LNCAP (cell line): ENCODE measurements around the gene DAW1.

Source experiments
- TF ChIP-seq, protein P1 (sequence below): fragments of 450-650 bp; IDR thresholded peaks from 2 replicates; pipeline ENCODE4 v1.5.1; 2017; ENCODE audit warnings: mild to moderate bottlenecking

The DAW1 gene, protein sequence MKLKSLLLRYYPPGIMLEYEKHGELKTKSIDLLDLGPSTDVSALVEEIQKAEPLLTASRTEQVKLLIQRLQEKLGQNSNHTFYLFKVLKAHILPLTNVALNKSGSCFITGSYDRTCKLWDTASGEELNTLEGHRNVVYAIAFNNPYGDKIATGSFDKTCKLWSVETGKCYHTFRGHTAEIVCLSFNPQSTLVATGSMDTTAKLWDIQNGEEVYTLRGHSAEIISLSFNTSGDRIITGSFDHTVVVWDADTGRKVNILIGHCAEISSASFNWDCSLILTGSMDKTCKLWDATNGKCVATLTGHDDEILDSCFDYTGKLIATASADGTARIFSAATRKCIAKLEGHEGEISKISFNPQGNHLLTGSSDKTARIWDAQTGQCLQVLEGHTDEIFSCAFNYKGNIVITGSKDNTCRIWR

DNA sequence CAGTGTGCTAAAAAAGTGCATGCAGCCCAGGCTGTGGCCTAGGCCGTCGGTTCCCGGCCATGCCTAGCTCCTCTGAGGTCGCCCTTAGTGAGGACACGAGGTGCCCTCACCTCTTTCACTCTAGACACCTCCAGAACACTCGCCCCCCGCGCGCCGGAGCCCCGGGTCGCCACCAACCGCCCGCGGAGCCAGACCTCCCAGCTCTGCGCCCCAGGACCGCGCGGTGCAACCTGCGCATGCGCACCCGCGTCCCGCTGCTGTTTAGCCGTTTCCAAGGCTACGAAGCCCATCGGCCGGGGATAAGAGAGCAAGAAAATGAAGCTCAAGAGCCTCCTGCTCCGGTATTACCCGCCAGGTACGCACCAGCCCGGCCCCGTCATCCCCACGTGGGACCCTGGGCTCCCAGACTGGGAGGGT is at the start of gene DAW1:
DAW1 (plus strand) TSS at position 257 of the 417 bp plus-strand sequence; CDS start at position 316, 59 bp downstream.
- TF ChIP-seq, protein P1, sequence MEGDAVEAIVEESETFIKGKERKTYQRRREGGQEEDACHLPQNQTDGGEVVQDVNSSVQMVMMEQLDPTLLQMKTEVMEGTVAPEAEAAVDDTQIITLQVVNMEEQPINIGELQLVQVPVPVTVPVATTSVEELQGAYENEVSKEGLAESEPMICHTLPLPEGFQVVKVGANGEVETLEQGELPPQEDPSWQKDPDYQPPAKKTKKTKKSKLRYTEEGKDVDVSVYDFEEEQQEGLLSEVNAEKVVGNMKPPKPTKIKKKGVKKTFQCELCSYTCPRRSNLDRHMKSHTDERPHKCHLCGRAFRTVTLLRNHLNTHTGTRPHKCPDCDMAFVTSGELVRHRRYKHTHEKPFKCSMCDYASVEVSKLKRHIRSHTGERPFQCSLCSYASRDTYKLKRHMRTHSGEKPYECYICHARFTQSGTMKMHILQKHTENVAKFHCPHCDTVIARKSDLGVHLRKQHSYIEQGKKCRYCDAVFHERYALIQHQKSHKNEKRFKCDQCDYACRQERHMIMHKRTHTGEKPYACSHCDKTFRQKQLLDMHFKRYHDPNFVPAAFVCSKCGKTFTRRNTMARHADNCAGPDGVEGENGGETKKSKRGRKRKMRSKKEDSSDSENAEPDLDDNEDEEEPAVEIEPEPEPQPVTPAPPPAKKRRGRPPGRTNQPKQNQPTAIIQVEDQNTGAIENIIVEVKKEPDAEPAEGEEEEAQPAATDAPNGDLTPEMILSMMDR = no peak

DNA sequence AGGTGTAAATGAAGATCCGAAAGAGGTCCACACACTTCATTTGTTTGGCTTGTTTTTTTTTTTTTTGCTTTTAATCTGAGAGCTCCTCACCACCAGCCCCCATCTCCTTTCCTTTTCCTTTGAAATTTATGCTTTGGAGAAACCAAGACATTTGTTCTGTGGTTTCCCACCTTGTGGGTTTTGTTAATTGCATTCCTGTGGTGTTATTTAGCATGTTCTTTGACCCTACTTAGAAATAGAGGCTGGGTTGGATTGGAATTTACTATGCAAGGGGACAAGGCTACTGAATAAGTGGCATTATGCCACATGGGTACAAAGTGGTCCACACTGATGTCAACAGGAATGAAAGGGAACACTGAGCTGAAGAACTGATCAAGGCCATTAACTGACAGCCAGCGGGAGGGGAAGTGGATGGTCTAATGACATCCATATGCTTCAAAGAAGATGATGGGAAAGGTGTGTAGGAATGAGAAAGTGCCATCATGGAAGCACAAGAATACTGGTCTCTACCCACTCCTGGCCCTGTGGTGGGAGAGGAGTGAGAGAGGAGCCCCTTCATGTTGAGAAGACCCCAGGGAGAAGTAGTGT is 48.9 kb upstream of the DAW1 start:
- TF ChIP-seq, protein P1 = no peak

DNA sequence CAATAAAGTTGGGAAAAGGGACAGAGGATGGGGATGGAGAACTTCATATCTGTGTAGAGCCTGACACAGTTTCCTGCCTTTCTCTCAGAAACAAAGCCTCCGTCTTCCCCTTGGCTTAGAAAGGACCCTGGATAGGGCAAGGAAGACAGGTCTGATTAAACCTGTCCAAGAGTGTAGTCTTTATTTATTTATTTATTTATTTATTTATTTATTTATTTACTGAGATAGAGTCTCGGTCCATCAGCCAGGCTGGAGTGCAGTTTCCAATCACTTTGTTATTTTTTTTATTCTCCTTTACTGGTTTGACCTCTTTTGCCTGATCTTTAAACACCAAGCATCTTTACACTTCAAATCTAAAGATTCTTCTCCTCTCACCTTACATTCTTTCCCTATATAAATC is 47.5 kb upstream of the DAW1 start:
- TF ChIP-seq, protein P1 = no peak

DNA sequence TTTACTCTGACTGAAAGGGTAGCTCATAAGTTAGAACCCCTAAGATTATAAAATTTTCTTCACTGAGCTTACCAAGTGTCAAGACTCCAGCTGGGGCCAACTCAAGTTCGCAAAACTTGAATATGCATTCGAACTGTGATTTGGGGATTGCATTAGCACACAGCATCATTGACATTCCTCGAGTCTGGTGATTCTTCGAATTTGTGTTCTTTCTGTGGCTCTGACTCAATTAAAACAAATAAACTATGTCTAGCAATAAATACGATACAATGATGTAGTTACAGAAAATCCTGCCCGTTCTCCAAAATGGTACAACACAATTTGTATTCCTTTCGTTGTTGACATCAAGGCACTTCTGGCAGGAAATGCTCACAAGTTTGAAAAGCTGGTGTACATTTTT is 46.7 kb upstream of the DAW1 start:
- TF ChIP-seq, protein P1 = no peak

DNA sequence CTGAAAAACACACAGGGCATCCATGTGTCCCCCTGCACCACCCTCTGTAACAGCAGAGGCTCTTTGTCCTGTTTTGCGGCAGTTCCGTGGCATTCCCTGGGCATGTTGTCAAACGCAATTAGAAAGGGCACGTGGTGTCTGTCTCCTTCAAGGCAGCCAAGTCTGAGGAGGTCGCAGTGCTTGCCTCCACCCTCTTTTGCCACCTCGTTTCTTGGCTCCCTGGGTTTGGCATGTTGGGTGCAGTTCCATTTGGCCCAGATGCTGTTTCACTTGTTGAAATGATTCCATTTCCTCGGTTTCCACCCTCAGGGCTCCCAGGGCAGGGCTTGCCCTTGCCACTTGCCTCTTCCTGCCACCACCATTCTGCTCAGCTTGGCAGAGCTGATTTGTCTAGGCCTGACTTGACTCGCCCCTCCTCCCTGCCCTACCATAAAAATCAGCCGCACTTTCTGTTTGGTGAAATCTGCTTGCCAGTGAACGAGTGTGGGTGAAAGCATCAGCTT is 45.4 kb upstream of the DAW1 start:
- TF ChIP-seq, protein P1 = no peak

DNA sequence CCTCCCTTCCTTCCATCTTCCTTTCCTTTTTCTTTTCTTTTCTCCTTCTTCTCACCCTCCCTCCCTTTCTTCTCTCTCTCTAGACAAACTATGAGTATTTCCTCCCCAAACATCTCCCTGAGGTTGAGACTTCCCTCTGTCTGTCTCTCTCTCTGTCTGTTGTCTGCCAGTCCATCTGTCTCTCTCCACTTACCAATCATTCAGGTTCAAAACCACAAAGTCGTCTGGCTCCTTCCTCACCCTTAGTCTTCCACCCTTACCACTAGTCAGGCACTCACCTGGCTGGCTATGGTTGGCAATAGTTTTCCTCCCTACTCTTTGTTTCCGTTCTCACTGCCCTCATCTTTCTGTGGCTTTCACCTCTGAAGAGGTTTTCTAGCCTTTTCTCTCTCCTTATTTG is 44.9 kb upstream of the DAW1 start:
- TF ChIP-seq, protein P1 = no peak

DNA sequence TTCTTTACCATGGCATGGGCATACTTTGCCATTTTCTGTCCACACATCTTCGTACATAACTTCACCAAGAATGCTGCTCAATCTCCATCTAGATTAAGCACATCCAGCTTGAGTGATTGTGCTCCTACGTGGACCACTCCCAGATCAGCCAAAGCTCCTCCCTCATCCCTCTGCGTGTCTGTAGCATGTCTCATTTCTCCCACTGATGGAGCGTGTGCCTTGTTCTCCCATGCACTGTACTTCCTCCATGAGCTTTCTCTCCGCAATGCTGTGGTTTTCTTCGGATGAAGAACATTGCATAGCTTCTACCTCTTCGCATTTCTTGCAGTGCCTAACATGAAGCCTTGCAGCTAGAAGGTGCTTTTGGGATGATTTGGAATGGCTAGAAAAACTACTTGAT is 44.3 kb upstream of the DAW1 start:
- TF ChIP-seq, protein P1 = no peak
